ENCODE results near the gene STAC3.
"Not testable (repeated sequence)": the region's sequence is repeated elsewhere in the genome, so short reads cannot be mapped to it uniquely, and the experiment has no call there.

The STAC3 gene

DNA sequence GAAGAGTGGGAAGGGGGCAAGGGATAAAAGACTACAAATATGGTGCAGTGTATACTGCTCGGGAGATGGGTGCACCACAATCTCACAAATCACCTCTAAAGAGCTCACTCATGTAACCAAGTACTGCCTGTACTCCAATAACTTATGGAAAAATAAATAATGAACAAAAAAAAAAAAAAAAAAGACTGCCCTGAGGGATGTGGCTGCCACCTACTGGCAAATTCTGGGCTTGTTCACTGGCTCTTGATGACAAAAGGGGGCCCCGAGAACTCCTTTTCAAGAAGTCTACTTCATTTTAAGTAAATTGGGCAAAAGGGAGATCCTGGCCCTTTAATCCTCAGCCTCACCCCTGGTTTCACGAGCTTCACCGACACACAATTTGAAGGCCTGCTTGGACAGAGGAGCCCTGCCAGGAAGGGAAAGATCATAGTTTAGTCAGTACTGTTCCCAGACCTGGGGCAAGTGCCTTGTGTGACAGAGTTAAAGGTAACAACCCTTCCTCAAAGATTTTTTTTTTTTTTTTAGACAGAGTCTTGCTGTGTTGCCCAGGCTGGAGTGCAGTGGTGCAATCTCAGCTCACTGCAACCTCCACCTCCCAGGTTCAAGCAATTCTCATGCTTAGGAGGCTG, 26.1 kb upstream of the STAC3 start:
- TF ChIP-seq, protein P1, sequence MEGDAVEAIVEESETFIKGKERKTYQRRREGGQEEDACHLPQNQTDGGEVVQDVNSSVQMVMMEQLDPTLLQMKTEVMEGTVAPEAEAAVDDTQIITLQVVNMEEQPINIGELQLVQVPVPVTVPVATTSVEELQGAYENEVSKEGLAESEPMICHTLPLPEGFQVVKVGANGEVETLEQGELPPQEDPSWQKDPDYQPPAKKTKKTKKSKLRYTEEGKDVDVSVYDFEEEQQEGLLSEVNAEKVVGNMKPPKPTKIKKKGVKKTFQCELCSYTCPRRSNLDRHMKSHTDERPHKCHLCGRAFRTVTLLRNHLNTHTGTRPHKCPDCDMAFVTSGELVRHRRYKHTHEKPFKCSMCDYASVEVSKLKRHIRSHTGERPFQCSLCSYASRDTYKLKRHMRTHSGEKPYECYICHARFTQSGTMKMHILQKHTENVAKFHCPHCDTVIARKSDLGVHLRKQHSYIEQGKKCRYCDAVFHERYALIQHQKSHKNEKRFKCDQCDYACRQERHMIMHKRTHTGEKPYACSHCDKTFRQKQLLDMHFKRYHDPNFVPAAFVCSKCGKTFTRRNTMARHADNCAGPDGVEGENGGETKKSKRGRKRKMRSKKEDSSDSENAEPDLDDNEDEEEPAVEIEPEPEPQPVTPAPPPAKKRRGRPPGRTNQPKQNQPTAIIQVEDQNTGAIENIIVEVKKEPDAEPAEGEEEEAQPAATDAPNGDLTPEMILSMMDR (IDR thresholded peaks at IDR 0.05; ENCODE audit: control insufficient read depth, insufficient read depth, low read depth, low read length, missing control alignments), result peak; percentile 52
- no peak for DNase-seq (ENCODE audit: low read depth)

DNA sequence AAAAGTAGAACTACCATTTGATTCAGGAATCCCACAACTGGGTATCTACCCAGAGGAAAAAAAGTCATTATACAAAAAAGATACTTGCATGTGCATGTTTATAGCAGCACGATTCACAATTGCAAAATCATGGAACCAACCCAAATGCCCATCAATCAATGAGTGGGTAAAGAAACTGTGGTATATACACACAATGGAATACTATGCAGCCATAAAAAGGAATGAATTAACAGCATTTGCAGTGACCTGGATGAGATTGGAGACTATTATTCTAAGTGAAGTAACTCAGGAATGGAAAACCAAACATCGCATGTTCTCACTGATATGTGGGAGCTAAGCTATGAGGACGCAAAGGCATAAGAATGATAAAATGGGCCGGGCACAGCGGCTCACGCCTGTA, 25.2 kb upstream of the STAC3 start:
- H3K4me3 ChIP-seq (ENCODE audit: control insufficient read depth, low read depth, low read length); DNase-seq (ENCODE audit: low read depth): not testable (repeated sequence)

More for the DNA sequence above, 26.1 kb upstream of the STAC3 start:
- H3K4me3 ChIP-seq (ENCODE audit: control insufficient read depth, low read depth, low read length), result no peak overlapping the region

DNA sequence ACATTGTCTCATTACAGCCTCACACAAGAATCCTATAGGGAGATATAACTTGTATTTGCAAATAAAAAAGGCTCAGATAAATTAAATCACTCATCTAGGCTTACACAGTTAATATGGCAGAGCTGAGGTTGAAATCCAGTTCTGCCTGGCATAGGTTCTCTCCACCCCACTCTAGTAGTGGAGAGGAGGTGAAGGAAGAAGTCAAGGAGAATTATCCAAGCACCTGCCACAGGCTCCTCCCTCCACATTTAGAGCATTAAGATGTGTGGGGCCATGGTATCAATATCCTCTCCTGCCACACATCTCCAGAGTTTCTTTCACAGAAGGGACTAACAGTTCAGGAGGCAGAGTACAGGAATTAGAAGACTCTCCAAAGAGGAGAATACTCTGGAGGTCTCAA, 22.5 kb upstream of the STAC3 start:
- TF ChIP-seq, protein P1 (IDR thresholded peaks at IDR 0.05; ENCODE audit: control insufficient read depth, insufficient read depth, low read depth, low read length, missing control alignments), result no peak
- DNase-seq (ENCODE audit: low read depth), result no peak
- H3K4me3 ChIP-seq (ENCODE audit: control insufficient read depth, low read depth, low read length), result no peak overlapping the region

DNA sequence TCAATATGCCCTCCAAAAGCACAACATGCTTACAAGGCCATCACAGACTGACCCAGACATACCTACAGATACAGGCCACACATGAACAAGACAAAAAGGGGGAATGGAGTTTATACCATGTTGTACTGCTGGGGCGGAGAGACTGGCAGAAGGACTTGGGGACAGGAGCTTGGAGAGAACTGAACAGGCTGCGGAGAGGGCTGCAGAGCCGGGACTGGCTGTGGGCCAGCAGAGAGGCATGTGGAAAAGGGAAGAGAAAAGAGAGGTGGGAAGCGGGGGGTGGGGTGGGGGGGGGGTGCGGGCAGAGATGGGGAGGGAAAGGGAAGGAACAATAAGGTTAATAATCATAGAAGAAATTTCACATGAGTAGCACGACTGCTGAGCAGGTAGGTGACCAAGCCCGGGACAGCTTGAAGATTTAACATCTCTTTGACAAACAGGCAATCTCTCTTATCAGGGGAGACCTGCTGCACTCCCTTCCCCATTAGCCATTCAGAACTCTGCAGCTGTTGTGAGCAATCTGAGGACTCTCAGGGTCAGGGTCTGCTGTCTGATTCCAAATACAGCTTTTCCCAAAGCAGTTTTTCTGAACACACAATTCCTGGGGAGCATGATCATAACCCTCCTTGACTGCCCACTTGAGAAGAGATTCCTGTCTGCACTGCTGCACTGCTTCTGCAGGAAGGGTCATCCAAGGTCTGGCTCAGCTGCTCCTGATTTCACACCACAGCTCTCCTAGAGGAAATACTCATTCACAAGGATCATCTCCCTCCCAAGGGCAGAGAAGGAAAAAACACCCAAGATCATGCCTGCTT, 21.6 kb upstream of the STAC3 start:
- no peak overlapping the region for H3K4me3 ChIP-seq (ENCODE audit: control insufficient read depth, low read depth, low read length)
- TF ChIP-seq, protein P1 (IDR thresholded peaks at IDR 0.05; ENCODE audit: control insufficient read depth, insufficient read depth, low read depth, low read length, missing control alignments), result no peak
- DNase-seq (ENCODE audit: low read depth), result no peak

DNA sequence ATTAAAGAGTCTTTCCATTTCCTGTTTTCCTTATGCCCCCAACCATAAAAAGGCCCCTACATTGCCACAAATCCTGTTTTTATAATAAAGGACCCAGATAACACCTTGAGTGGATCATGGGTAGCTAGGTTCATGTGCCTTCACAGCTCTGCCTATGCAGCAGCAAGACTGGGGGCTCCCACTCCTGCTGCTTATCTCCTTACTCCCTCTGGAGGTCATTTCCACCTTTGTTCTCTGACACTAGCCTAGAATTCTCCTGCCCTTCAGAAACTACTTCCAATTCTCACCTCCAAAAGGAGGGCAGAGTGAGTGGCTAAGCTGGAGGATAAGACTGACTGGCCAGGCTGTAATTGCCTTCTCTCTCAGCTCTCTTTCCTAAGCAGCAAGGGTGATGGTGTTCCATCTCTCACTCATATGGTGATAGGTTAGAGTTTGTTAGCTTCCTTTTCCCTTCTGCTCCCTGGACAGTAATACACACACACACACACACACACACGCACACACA, 20.0 kb upstream of the STAC3 start:
- no peak overlapping the region for H3K4me3 ChIP-seq (ENCODE audit: control insufficient read depth, low read depth, low read length)
- DNase-seq (ENCODE audit: low read depth), result no peak
- TF ChIP-seq, protein P1 (IDR thresholded peaks at IDR 0.05; ENCODE audit: control insufficient read depth, insufficient read depth, low read depth, low read length, missing control alignments), result no peak

DNA sequence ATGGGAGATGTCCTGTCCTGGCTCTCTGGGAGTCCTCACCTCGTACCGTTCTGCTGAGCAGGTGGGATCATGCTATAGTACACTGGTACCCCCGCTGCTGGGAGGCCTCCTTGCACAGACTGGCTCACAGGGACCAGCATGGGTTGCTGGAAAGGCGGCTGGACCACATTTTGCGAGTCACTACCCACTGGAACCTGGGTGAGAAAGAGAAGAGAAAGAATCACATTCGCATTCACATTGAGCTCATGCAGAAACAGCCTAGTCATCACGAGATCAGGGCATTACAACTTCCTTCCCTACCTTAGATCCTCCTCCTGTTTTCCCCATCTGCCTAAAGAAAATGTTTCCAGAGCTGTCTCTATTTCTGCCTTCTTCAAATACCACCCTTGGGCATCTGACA, 17.3 kb upstream of the STAC3 start:
- no peak for DNase-seq (ENCODE audit: low read depth)
- H3K4me3 ChIP-seq (ENCODE audit: control insufficient read depth, low read depth, low read length), result no peak overlapping the region
- TF ChIP-seq, protein P1 (IDR thresholded peaks at IDR 0.05; ENCODE audit: control insufficient read depth, insufficient read depth, low read depth, low read length, missing control alignments), result no peak

DNA sequence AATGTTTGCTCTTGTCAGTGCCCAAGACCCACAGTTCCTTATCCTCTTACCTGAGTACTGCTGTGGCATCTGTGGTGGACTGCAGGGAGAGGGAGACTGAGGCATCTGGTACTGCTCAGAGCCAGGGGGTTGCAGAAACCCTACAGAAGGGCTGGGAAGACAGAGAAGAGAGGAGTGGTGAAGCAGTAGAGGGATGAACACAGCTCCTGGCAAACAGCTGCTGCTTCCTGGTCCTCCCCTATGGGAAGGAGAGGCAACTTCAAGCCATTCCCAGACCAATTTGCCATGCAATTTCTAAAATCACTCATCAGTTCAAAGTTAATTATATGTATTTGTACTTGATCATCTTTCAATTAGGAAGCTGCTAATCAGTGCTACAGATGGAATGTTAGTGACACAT, 15.7 kb upstream of the STAC3 start:
- no peak overlapping the region for H3K4me3 ChIP-seq (ENCODE audit: control insufficient read depth, low read depth, low read length)
- DNase-seq (ENCODE audit: low read depth), result no peak
- TF ChIP-seq, protein P1 (IDR thresholded peaks at IDR 0.05; ENCODE audit: control insufficient read depth, insufficient read depth, low read depth, low read length, missing control alignments), result no peak
